Keratinocyte (primary cell): ENCODE data around the gene FMNL2. TPM values are rescaled to one million over a fixed set of nuclear protein-coding genes. Genes with fewer than 3 reads are reported as not detected.

Source experiments
- DNase-seq: peaks from one replicate; pipeline ENCODE4 v3.0.0-alpha.2; 2011; ENCODE audit warnings: low read depth, missing footprints, low spot score
- FAIRE-seq: peaks from 2 replicates; lab custom pipeline; 2011; peaks lifted over from hg19 to GRCh38; lab: Jason Lieb, UNC
- H2AFZ ChIP-seq: 2 replicates; pipeline ENCODE4 v1.6.0; 2012; ENCODE audit warnings: low read length, control low read depth, inconsistent platforms; ENCODE audit not compliant: control insufficient read depth
- H3K27ac ChIP-seq: 2 replicates; pipeline ENCODE4 v1.5.1; 2011; ENCODE audit warnings: low read length; ENCODE audit not compliant: control insufficient read depth, insufficient read depth
- H3K27me3 ChIP-seq: 3 replicates; pipeline ENCODE4 v1.6.0; 2011; ENCODE audit warnings: low read length; ENCODE audit not compliant: control insufficient read depth, insufficient read depth; ENCODE audit errors: extremely low read depth
- H3K36me3 ChIP-seq, 2 experiments: 2 replicates in 1 of 2; 3 replicates in 1 of 2; pipeline ENCODE4 v1.5.1; 2011; ENCODE audit warnings: low read length in 2 of 2, mild to moderate bottlenecking in 1 of 2; ENCODE audit not compliant: control insufficient read depth in 2 of 2, insufficient read depth in 2 of 2; ENCODE audit errors: extremely low read depth in 1 of 2
- H3K4me1 ChIP-seq: 3 replicates; pipeline ENCODE4 v1.5.1; 2011; ENCODE audit warnings: low read length; ENCODE audit not compliant: control insufficient read depth, insufficient read depth; ENCODE audit errors: extremely low read depth
- H3K4me2 ChIP-seq: 3 replicates; pipeline ENCODE4 v1.6.0; 2011; ENCODE audit warnings: low read depth, low read length; ENCODE audit not compliant: control insufficient read depth, insufficient read depth; ENCODE audit errors: extremely low read depth
- H3K4me3 ChIP-seq, 3 experiments: fragments of 200-600 bp in 1 of 3; sonication (generic) in 1 of 3; 2 replicates in 2 of 3; 3 replicates in 1 of 3; pipeline ENCODE4 v1.5.1; 2011 to 2016; ENCODE audit warnings: low read length in 3 of 3, mild to moderate bottlenecking in 3 of 3, control low read depth in 2 of 3, inconsistent platforms in 1 of 3, low read depth in 1 of 3, mixed read lengths in 1 of 3, mixed run types in 1 of 3, moderate library complexity in 1 of 3; ENCODE audit not compliant: control insufficient read depth in 2 of 3, insufficient read depth in 2 of 3; ENCODE audit errors: extremely low read depth in 1 of 3
- H3K79me2 ChIP-seq: 2 replicates; pipeline ENCODE4 v1.6.0; 2012; ENCODE audit warnings: low read length; ENCODE audit not compliant: control insufficient read depth, insufficient read depth
- H3K9ac ChIP-seq: 3 replicates; pipeline ENCODE4 v1.6.0; 2011; ENCODE audit warnings: low read length; ENCODE audit not compliant: control insufficient read depth, insufficient read depth; ENCODE audit errors: extremely low read depth
- H3K9me1 ChIP-seq: 3 replicates; pipeline ENCODE4 v1.6.0; 2011; ENCODE audit warnings: low read length; ENCODE audit not compliant: control insufficient read depth, insufficient read depth; ENCODE audit errors: extremely low read depth
- H3K9me3 ChIP-seq: 2 replicates; pipeline ENCODE4 v1.5.1; 2012; ENCODE audit warnings: low read depth, low read length; ENCODE audit not compliant: control insufficient read depth
- H4K20me1 ChIP-seq: 3 replicates; pipeline ENCODE4 v1.6.0; 2011; ENCODE audit warnings: low read length; ENCODE audit not compliant: control insufficient read depth, insufficient read depth; ENCODE audit errors: extremely low read depth
- CTCF ChIP-seq, 3 experiments: IDR thresholded peaks in 1 of 3; conservative IDR thresholded peaks in 1 of 3; optimal IDR thresholded peaks in 1 of 3; 2 replicates in 2 of 3; 3 replicates in 1 of 3; pipeline versions ENCODE3 to v1.5.1; 2011; ENCODE audit warnings: low read length in 3 of 3, mild to moderate bottlenecking in 3 of 3, moderate library complexity in 2 of 3, control low read depth in 1 of 3, inconsistent platforms in 1 of 3; ENCODE audit not compliant: insufficient read depth in 2 of 3; ENCODE audit errors: extremely low read depth in 1 of 3
- EZH2 ChIP-seq: IDR thresholded peaks from one replicate; pipeline ENCODE4 v1.6.1; 2012; ENCODE audit warnings: inconsistent platforms, mild to moderate bottlenecking, low read length, moderate library complexity
- dilution Hi-C: fragments of 300-500 bp; cut with MboI; formaldehyde crosslinking; loops from one replicate; pipeline ENCODE4 v1.7.0; 2020; ENCODE audit warnings: low sequenced_read_pairs; ENCODE audit not compliant: extremely low pct_ligation_motif_present
- polyA plus RNA-seq, 5 experiments: library from polyadenylated mRNA; depleted of rRNA in 3 of 5; stranded (reverse) in 3 of 5; stranded (forward) in 1 of 5; unstranded in 1 of 5; fragments of >200 nt; gene quantifications; 1 replicate in 1 of 5; 2 replicates in 3 of 5; 3 replicates in 1 of 5; pipeline versions ENCODE4 v1.2.1 to v1.2.3, GENCODE V29; 2011 to 2012; ENCODE audit warnings: missing spikeins in 2 of 5, low read depth in 1 of 5, low replicate concordance in 1 of 5

The FMNL2 gene
- polyA plus RNA-seq, 1 donor (not counting 4 experiments of a cell fraction or from before 2014, with no cell fraction given): 62.7 TPM

- Histone ChIP-seq H3K27ac (no peak overlapping the region), H2AFZ (no peak overlapping the region), H3K9ac (no peak overlapping the region), H3K4me1 (peaks cover 10% of the 10 kb centered on the region), H3K36me3 (peaks cover 0 to 7% of the 10 kb centered on the region in 2 experiments), H4K20me1 (no peaks in the 10 kb centered on the region), H3K79me2 (no peaks in the 10 kb centered on the region), H3K9me3 (no peaks in the 10 kb centered on the region), H3K4me2 (no peak overlapping the region), H3K9me1 (no peaks in the 10 kb centered on the region), H3K4me3 (no peak overlapping the region), H3K27me3 (no peaks in the 10 kb centered on the region)
- DNase-seq: no peak
- peak; percentile 43 for FAIRE-seq
- TF ChIP-seq EZH2 (no peak), CTCF (optimal IDR thresholded peaks at IDR 0.05 in 1 of 3, IDR thresholded peaks at IDR 0.05 in 1 of 3, conservative IDR thresholded peaks at IDR 0.05 in 1 of 3; ENCODE audit: extremely low read depth in 1 of 3, insufficient read depth in 2 of 3, low read length in 3 of 3) (no peak)
- dilution Hi-C loops: no loop called here
Observed at GRCh38 chr2:152650768-152651371, 315.9 kb downstream of the FMNL2 start.

DNA sequence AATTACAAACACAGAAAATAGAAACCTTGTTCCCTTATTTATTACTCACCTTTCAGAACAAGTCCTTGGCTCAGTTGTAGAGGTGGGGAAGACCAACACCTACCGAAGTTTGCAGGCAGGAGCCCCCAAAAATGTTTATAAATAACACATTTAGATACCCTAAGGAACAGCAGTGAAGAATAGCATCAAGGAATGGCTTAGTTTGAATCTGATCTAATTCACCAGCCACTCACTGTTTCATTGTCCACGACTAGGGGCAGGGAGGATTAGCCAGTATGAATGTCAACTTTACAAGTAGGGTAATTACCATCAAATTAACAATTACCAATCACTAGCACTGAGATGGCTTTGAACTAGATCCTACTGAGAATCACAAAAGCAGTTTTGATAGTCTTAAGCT is 316.9 kb downstream of the FMNL2 start:
- Histone ChIP-seq H3K4me2 (no peak overlapping the region), H3K4me1 (peaks cover 3% of the 10 kb centered on the region), H3K36me3 (peaks cover 3 to 9% of the 10 kb centered on the region in 2 experiments), H3K9ac (no peak overlapping the region), H3K9me1 (no peaks in the 10 kb centered on the region), H3K9me3 (no peaks in the 10 kb centered on the region), H4K20me1 (no peaks in the 10 kb centered on the region), H3K79me2 (no peaks in the 10 kb centered on the region), H3K4me3 (no peak overlapping the region), H3K27me3 (no peaks in the 10 kb centered on the region), H3K27ac (no peak overlapping the region), H2AFZ (no peak overlapping the region)
- dilution Hi-C loops: no loop called here
- FAIRE-seq (no peak), DNase-seq (no peak)
- TF ChIP-seq CTCF (optimal IDR thresholded peaks at IDR 0.05 in 1 of 3, IDR thresholded peaks at IDR 0.05 in 1 of 3, conservative IDR thresholded peaks at IDR 0.05 in 1 of 3; ENCODE audit: extremely low read depth in 1 of 3, insufficient read depth in 2 of 3, low read length in 3 of 3) (no peak), EZH2 (no peak)
